Neural progenitor cell (in vitro differentiated cells): ENCODE data around the gene SBF2.

Experiments used
- CTCF ChIP-seq: fragments of 200-600 bp; sonication (generic); IDR thresholded peaks from 2 replicates; pipeline ENCODE4 v1.5.1; 2017; ENCODE audit warnings: antibody characterized with exemption, mild to moderate bottlenecking
- EZH2 ChIP-seq: fragments of 200-600 bp; sonication (generic); IDR thresholded peaks from 2 replicates; pipeline ENCODE4 v1.6.1; 2017; ENCODE audit warnings: antibody characterized with exemption, mild to moderate bottlenecking, moderate library complexity
- EZH2phosphoT487 ChIP-seq: fragments of 200-600 bp; sonication (generic); IDR thresholded peaks from 2 replicates; pipeline ENCODE4 v1.6.1; 2017; ENCODE audit warnings: antibody characterized with exemption

DNA sequence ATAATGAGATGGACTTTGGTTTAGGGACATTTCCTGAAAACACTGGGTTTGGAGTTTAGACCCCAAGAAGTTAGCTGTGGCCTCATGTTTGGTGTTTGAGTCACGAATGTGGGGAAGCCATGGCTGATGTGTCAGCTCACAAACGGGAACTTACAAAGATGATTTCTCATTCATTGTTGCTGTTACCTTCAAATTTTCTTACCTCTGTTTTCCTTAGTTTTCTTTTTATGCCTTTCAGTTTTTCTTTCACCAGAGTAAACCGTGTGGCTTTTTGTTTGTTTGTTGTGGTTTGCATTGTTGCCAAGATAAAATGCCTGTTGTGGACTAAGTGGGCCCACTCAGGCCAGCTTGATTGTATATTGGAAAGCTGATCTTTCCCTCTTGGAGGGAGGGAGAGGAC, 541.0 kb downstream of the SBF2 start:
- TF ChIP-seq EZH2 (no peak), CTCF (no peak), EZH2phosphoT487 (no peak)
